GM21381 (cell line): ENCODE measurements around the gene GFRA1.

Source experiments
- ATAC-seq: cut with Tn5 transposase; IDR thresholded peaks from one replicate; pipeline ENCODE4 v1.9.1; 2021; ENCODE audit warnings: mild to moderate bottlenecking, moderate library complexity; ENCODE audit not compliant: unreplicated experiment

GFRA1 gene

GRCh38 chr10:116245156-116245555, 27.9 kb downstream of the GFRA1 start:
- no peak for ATAC-seq

GRCh38 chr10:116241642-116242410, 31.2 kb downstream of the GFRA1 start:
- ATAC-seq, result no peak

- no peak for ATAC-seq
Measured at GRCh38 chr10:116241085-116241484, 31.9 kb downstream of the GFRA1 start.

DNA sequence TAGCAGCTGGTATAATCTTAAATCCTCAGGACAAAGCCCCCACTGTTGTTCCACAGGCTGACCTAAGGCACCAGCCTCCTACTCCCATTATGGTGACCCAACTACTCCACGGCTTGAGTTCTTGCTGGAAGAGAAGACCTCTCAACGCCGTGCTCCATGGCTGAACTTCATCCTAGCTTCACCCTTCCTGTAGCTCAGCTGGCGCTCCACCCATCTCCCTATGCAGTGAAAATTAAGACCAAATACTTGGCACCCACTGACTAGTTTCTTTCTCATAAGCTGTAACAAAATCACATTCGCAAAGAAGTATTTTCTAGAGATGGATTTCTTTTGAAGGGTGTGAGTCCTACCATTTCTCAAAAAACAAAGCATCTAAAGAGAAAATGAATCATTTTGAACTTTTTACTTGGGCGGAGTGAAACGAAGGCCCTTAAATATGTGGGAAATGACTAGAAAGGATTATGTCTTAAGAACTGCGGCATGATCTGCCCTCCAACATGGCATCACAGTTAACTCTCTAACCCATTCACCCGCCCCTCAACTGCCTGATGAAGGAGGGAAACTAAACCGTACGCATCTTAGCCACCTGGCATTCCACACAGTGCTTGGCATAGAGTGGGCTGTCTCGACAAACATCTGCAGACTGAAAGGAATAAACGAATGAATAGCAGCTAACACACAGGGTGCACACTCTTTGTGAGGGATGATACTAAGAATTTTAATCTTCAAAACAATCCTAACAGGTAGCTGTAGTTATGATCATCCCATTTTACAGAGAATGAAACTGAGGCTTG, 32.7 kb downstream of the GFRA1 start:
- ATAC-seq, result no peak

DNA sequence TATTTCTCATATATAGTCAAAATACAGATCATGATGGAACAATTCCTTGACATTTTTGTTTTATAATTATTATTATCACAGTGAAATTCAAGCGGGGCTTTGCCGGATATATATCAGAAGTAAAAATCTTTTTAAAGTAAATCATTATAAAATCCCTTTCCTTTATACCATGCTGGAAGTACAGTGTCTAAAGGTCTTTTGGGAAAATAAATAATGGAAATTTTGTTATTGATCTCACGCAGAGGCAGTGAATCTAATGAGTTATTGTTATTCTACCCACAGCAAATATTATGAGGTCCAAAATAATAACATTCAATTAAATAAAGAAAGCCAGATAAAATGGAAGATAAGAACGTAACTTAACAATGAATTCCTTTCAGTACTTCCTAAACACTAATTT, 33.8 kb downstream of the GFRA1 start:
- no peak for ATAC-seq

GRCh38 chr10:116237970-116238369, 35.0 kb downstream of the GFRA1 start:
- ATAC-seq, result no peak

GRCh38 chr10:116237260-116237659, 35.7 kb downstream of the GFRA1 start:
- no peak for ATAC-seq

GRCh38 chr10:116233230-116233629, 39.8 kb downstream of the GFRA1 start:
- no peak for ATAC-seq

- no peak for ATAC-seq
Measured at GRCh38 chr10:116232613-116233012, 40.4 kb downstream of the GFRA1 start.

- no peak for ATAC-seq
Measured at GRCh38 chr10:116226766-116227165, 46.2 kb downstream of the GFRA1 start.

- ATAC-seq, result no peak
Measured at GRCh38 chr10:116226053-116226452, 47.0 kb downstream of the GFRA1 start.

GRCh38 chr10:116223289-116223688, 49.7 kb downstream of the GFRA1 start:
- ATAC-seq, result no peak

GRCh38 chr10:116221053-116221452, 52.0 kb downstream of the GFRA1 start:
- no peak for ATAC-seq

- no peak for ATAC-seq
Measured at GRCh38 chr10:116216676-116217075, 56.3 kb downstream of the GFRA1 start.

DNA sequence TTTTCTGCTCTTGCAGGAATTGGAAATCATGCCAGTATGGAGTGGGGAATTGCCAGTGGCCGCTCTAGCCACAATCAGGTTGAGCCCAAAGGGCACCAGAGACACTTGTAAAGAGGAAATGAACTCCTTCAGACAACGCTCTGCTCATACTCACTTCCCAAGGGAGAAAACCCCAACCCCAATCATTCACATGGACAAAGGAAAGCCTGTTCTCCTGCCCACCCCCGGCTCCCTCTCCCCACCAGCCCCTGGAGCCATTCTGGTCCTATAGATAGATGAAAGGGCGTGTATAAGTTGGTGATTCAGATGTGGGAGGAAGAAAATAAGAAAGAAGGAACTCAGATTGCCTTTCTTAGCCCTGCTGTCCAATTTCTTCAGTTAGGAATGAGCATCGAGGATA, 57.4 kb downstream of the GFRA1 start:
- ATAC-seq, result no peak

GRCh38 chr10:116211682-116212081, 61.3 kb downstream of the GFRA1 start:
- ATAC-seq, result no peak

- no peak for ATAC-seq
Measured at GRCh38 chr10:116210588-116211346, 62.2 kb downstream of the GFRA1 start.

- ATAC-seq, result no peak
Measured at GRCh38 chr10:116209781-116210180, 63.2 kb downstream of the GFRA1 start.

DNA sequence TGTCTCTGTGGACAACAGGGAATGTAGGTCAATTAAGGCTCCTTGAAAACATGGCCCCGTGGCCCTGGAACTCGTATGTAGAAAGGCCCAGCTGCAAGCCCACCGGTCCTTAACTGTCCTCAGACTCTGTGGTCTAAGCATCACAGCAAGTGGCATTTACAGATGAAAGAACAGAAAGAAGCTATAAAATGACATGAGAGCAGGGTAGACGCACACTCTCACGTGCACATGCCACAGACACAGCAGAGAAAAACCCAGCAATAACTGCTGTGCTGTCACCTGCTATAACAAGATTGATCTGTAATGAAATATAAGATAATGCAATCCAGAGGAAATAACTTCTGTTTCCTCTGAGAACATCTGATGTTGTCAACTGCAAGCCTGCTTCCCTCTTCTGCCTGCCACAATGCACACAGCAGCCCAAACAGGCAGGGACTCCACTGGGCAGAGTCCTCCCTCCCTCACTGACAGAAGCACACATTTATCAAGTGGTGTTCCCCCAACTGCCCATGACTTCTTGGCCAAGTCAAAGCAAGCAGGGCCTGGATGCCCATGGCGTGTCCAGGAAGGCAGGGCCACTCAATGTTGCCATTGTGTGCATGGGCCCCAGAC, 63.9 kb downstream of the GFRA1 start:
- no peak for ATAC-seq

DNA sequence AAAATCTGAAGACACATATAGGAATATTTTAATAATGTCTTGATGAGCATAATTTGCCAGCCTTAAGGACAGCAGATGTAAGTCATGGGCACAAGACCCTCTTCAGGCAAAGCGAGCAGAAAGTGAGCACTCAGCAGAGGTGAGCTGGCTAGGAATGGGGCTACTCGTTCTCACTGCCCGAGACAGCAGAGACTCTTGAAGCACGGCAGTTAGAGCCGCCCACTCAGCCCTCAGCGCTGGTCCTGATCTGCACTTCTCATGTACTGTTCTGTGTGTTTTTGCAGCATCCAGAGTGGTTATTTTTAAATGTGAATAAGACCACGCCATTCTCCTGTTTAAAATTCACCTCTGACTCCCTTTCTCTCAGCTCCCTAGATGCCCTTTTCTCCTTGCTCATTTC, 65.3 kb downstream of the GFRA1 start:
- ATAC-seq, result no peak

DNA sequence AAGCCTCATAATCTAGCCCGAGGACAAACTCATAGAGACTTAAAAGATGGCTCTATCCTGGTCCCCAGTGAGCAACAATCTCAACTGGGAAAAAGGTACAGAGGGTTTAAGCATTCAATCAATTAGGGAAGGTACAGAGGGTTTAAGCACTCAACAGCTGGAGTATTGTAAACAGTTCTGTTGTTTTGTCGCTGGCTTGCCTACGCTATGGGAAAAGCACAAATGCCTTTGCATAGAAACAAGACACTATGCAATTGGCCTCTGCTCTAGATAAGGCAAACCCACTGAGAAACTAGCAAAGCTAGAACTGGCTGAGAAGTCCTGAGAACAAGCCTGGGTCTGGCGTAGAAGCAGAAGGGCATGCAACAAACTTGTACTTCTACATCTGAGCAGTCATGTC, 69.3 kb downstream of the GFRA1 start:
- no peak for ATAC-seq
